BLaER1 (cell line): Measurements from ENCODE around the gene WNK4.
A peak's percentile ranks its signal among the peaks of the same experiment; 100 is the strongest.

Source experiments
- H3K27ac ChIP-seq: shearing (Covaris generic); formaldehyde crosslinking; 2 replicates; pipeline ENCODE4 v1.8.1; 2022
- H3K27me3 ChIP-seq: shearing (Covaris generic); formaldehyde crosslinking; 2 replicates; pipeline ENCODE4 v1.8.1; 2022
- H3K36me3 ChIP-seq: shearing (Covaris generic); formaldehyde crosslinking; 2 replicates; pipeline ENCODE4 v1.8.1; 2022
- H3K4me1 ChIP-seq: shearing (Covaris generic); formaldehyde crosslinking; 2 replicates; pipeline ENCODE4 v1.8.1; 2022
- H3K4me2 ChIP-seq: shearing (Covaris generic); formaldehyde crosslinking; 2 replicates; pipeline ENCODE4 v1.8.1; 2022
- H3K4me3 ChIP-seq: shearing (Covaris generic); formaldehyde crosslinking; 2 replicates; pipeline ENCODE4 v1.8.1; 2022
- H3K9ac ChIP-seq: shearing (Covaris generic); formaldehyde crosslinking; 2 replicates; pipeline ENCODE4 v1.8.1; 2022
- H3K9me3 ChIP-seq: shearing (Covaris generic); formaldehyde crosslinking; 2 replicates; pipeline ENCODE4 v1.8.1; 2022
- H4K20me1 ChIP-seq: shearing (Covaris generic); formaldehyde crosslinking; 2 replicates; pipeline ENCODE4 v1.8.1; 2022
- Cebpa-rat ChIP-seq: shearing (Covaris generic); IDR thresholded peaks from 2 replicates; pipeline ENCODE4 v1.8.1; 2022

Gene WNK4

GRCh38 chr17:42832934-42833766, 52.7 kb downstream of the WNK4 start, which contains the start of gene PSME3:
Gene PSME3, plus strand, starts transcription at chr17:42833397. Its CDS starts 235 bp downstream, at chr17:42833632.
- Histone ChIP-seq H3K9ac (peak within 1 kb of the TSS; percentile 95), H3K27ac (peak within 1 kb of the TSS; percentile 92), H3K27me3 (no peaks in the 10 kb centered on the region), H3K9me3 (no peaks in the 10 kb centered on the region), H3K4me2 (peak within 1 kb of the TSS; percentile 95), H3K4me3 (peak within 1 kb of the TSS; percentile 83), H3K4me1 (peaks cover 26% of the 10 kb centered on the region), H4K20me1 (peaks cover 42% of the 10 kb centered on the region; the same call in 1 of the 2 replicates), H3K36me3 (peaks cover 36% of the 10 kb centered on the region)
- no peak for TF ChIP-seq Cebpa-rat

DNA sequence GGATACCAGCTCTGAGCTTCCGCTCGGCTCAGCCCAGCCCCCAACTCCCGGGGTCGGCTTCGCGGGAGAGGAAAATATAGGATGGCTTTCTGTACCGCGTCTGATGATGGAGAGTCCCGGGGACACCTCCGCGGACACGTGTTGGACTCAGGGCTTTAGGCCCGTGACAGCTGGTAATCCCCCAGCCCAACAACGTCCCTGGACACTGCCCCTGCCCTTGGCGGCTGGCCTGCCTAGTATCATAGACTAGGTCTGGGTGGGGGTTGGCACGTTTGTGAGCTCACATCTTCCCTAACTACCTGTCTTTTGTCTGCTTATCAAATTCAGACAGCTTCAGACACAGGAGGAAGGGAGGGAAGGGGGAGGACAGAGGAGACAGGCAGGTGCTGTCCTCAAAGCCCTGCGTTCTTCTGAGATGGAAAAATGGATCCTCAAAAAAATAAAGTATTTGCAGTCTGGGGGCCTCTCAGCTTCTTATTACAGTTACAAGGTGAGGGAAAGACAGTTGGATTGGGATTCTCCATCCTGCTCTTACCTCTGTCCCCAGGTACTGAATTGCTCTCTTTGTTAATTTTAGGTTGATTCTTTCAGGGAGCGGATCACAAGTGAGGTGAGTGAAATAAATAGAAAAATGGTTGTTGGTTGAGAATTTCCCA, 53.5 kb downstream of the WNK4 start:
- TF ChIP-seq Cebpa-rat = no peak
- Histone ChIP-seq H4K20me1 (peaks cover 44% of the 10 kb centered on the region; the same call in 1 of the 2 replicates), H3K27me3 (no peaks in the 10 kb centered on the region), H3K27ac (peak overlapping the region; percentile 92), H3K36me3 (peaks cover 44% of the 10 kb centered on the region), H3K4me2 (peak overlapping the region; percentile 95), H3K4me3 (peak overlapping the region; percentile 83), H3K9me3 (no peaks in the 10 kb centered on the region), H3K9ac (peak overlapping the region; percentile 95), H3K4me1 (peaks cover 26% of the 10 kb centered on the region)

- H3K27ac ChIP-seq = no peak overlapping the region
- peaks cover 26% of the 10 kb centered on the region for H3K4me1 ChIP-seq
- TF ChIP-seq Cebpa-rat = no peak
- H3K4me3 ChIP-seq = no peak overlapping the region
- peaks cover 44% of the 10 kb centered on the region; the same call in 1 of the 2 replicates for H4K20me1 ChIP-seq
- H3K36me3 ChIP-seq = peaks cover 62% of the 10 kb centered on the region
- no peaks in the 10 kb centered on the region for H3K9me3 ChIP-seq
- no peaks in the 10 kb centered on the region for H3K27me3 ChIP-seq
- H3K9ac ChIP-seq = no peak overlapping the region
- H3K4me2 ChIP-seq = no peak overlapping the region
Measured at GRCh38 chr17:42835732-42836131, 55.3 kb downstream of the WNK4 start.

DNA sequence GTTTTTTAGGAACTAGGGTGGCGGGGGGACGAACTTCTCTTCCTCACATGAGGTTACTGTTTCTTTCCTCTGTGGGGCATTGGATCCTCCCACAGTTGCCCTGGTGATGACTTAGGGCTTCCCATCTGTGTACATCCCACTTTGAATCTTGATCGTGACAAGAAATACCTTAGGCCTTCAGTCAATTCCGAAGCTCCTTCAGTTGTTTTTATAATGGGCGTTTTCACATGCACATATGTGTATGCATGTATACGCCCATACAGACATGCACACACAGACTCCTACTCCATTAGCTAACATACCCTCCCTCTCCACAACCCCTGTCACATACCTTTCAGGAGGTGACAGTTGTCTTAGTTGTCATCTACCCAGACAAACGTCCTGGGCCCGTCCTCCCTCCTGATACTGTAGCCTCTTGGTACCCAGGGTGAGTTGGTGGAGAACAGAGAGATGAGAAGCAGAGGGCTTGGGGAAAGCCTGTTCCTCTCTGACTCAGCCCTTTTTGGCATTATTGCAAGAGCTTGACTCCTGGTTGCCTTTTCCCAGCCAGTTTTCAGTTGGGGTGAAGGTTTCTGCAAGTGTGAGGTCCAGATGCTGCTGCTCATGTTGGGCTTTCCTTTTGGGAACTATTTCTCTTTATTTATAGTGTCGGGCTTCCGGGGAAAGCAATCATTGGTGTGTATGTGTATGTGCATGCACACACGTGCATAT, 61.7 kb downstream of the WNK4 start:
- Histone ChIP-seq H3K27me3 (no peaks in the 10 kb centered on the region), H3K9me3 (no peaks in the 10 kb centered on the region), H3K9ac (no peak overlapping the region), H3K4me3 (no peak overlapping the region), H3K36me3 (peaks cover 93% of the 10 kb centered on the region), H3K4me1 (no peaks in the 10 kb centered on the region), H3K27ac (no peak overlapping the region), H3K4me2 (no peak overlapping the region), H4K20me1 (peaks cover 57% of the 10 kb centered on the region)
- no peak for TF ChIP-seq Cebpa-rat

- Histone ChIP-seq H3K27me3 (no peaks in the 10 kb centered on the region), H3K27ac (no peak overlapping the region), H3K9me3 (no peaks in the 10 kb centered on the region), H3K36me3 (peaks cover 80% of the 10 kb centered on the region), H3K4me3 (no peak overlapping the region), H3K4me2 (no peak overlapping the region), H3K4me1 (no peaks in the 10 kb centered on the region), H4K20me1 (peaks cover 47% of the 10 kb centered on the region), H3K9ac (no peak overlapping the region)
- no peak for TF ChIP-seq Cebpa-rat
Measured at GRCh38 chr17:42843358-42843934, 63.0 kb downstream of the WNK4 start.

- Histone ChIP-seq H3K4me2 (no peak within 1 kb of the TSS), H3K36me3 (peaks cover 71% of the 10 kb centered on the region), H3K4me1 (no peaks in the 10 kb centered on the region), H3K9ac (0 out of 2 replicates have a peak within 1 kb of the TSS, but pooled peaks have one; percentile 32), H4K20me1 (peaks cover 47% of the 10 kb centered on the region), H3K27ac (no peak within 1 kb of the TSS), H3K9me3 (no peaks in the 10 kb centered on the region), H3K27me3 (no peaks in the 10 kb centered on the region), H3K4me3 (no peak within 1 kb of the TSS)
- no peak for TF ChIP-seq Cebpa-rat
Measured at GRCh38 chr17:42844271-42844670, 63.9 kb downstream of the WNK4 start, which contains the start of gene AOC2. Gene AOC2, plus strand, starts transcription at chr17:42844580. Its CDS starts 47 bp downstream, at chr17:42844627.

DNA sequence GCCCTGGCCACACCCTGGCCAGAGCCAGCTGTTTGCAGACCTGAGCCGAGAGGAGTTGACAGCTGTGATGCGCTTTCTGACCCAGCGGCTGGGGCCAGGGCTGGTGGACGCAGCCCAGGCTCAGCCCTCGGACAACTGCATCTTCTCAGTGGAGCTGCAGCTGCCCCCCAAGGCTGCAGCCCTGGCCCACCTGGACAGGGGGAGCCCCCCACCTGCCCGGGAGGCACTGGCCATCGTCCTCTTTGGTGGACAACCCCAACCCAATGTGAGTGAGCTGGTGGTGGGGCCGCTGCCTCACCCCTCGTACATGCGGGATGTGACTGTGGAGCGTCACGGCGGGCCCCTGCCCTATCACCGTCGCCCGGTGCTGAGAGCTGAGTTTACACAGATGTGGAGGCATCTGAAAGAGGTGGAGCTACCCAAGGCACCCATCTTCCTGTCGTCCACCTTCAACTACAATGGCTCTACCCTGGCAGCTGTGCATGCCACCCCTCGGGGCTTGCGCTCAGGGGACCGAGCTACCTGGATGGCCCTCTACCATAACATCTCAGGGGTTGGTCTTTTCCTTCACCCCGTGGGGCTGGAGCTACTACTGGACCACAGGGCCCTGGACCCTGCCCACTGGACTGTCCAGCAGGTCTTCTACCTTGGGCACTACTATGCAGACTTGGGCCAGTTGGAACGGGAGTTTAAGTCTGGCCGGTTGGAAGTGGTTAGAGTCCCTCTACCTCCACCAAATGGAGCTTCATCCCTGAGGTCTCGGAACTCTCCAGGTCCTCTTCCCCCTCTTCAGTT, 64.5 kb downstream of the WNK4 start:
- peaks cover 64% of the 10 kb centered on the region for H3K36me3 ChIP-seq
- no peak overlapping the region for H3K9ac ChIP-seq
- no peak overlapping the region for H3K4me3 ChIP-seq
- no peaks in the 10 kb centered on the region for H3K27me3 ChIP-seq
- no peak for TF ChIP-seq Cebpa-rat
- no peak overlapping the region for H3K27ac ChIP-seq
- peaks cover 47% of the 10 kb centered on the region for H4K20me1 ChIP-seq
- H3K4me2 ChIP-seq = no peak overlapping the region
- 0 out of 2 replicates have a peak, but pooled peaks cover 5% of the 10 kb centered on the region for H3K4me1 ChIP-seq
- no peaks in the 10 kb centered on the region for H3K9me3 ChIP-seq

DNA sequence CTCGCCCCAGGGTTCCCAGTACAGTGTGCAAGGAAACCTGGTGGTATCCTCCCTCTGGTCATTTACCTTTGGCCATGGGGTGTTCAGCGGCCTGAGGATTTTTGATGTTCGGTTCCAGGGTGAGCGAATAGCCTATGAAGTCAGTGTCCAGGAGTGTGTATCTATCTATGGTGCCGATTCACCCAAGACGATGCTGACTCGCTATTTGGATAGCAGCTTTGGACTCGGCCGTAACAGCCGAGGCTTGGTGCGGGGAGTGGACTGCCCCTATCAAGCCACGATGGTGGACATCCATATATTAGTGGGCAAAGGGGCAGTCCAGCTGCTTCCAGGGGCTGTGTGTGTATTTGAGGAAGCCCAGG, 65.1 kb downstream of the WNK4 start:
- Histone ChIP-seq H3K4me1 (0 out of 2 replicates have a peak, but pooled peaks cover 7% of the 10 kb centered on the region), H3K9me3 (no peaks in the 10 kb centered on the region), H3K36me3 (peaks cover 59% of the 10 kb centered on the region), H3K27me3 (no peaks in the 10 kb centered on the region), H3K27ac (no peak overlapping the region), H3K4me2 (no peak overlapping the region), H3K9ac (no peak overlapping the region), H4K20me1 (peaks cover 47% of the 10 kb centered on the region), H3K4me3 (no peak overlapping the region)
- no peak for TF ChIP-seq Cebpa-rat
